CD4-positive, CD25-positive, alpha-beta regulatory T cell (primary cell): ENCODE data around the gene PPP4C. TPM values are rescaled to one million over a fixed set of nuclear protein-coding genes. Genes with fewer than 3 reads are reported as not detected.
"Not testable (repeated sequence)": the region's sequence is repeated elsewhere in the genome, so short reads cannot be mapped to it uniquely, and the experiment has no call there.

Experiments
- ATAC-seq, 2 donors: fragments of 150-1000 bp; cut with Tn5 transposase; one replicate each; pipeline ENCODE4 v1.10.0; 2021; ENCODE audit warnings: low read depth in 2 of 2, moderate number of reproducible peaks in 2 of 2, moderate library complexity in 1 of 2
- DNase-seq, 3 donors: peaks; one replicate each; pipeline versions ENCODE4 v3.0.0 to v3.0.0-alpha.2; 2012 to 2022; ENCODE audit warnings: mixed read lengths in 1 of 3
- H3K27ac ChIP-seq: one replicate; pipeline ENCODE4 v1.7.0; 2013; ENCODE audit warnings: mild to moderate bottlenecking, low read length; ENCODE audit not compliant: insufficient read depth, poor library complexity, severe bottlenecking
- H3K27me3 ChIP-seq: one replicate; pipeline ENCODE4 v1.7.0; 2013; ENCODE audit warnings: low read length; ENCODE audit not compliant: control insufficient read depth, insufficient read depth
- H3K36me3 ChIP-seq: one replicate; pipeline ENCODE4 v1.7.0; 2013; ENCODE audit warnings: mild to moderate bottlenecking, low read length, moderate library complexity; ENCODE audit not compliant: control insufficient read depth, insufficient read depth
- H3K4me1 ChIP-seq: 2 replicates; pipeline ENCODE4 v1.7.0; 2013; ENCODE audit warnings: mild to moderate bottlenecking, low read length; ENCODE audit not compliant: insufficient read depth, control insufficient read depth, poor library complexity, severe bottlenecking
- H3K4me3 ChIP-seq: one replicate; pipeline ENCODE4 v1.7.0; 2013; ENCODE audit warnings: low read depth, mild to moderate bottlenecking, low read length, moderate library complexity
- H3K9me3 ChIP-seq, 2 experiments: 1 replicate in 1 of 2; 2 replicates in 1 of 2; pipeline ENCODE4 v1.7.0; 2013; ENCODE audit warnings: low read length in 2 of 2, mild to moderate bottlenecking in 1 of 2, moderate library complexity in 1 of 2; ENCODE audit not compliant: control insufficient read depth in 2 of 2
- H3K27ac Mint-ChIP-seq, 3 donors: one replicate each; pipeline ENCODE4 v1.8.0; 2020 to 2022; ENCODE audit warnings: mild to moderate bottlenecking in 3 of 3, mixed read lengths in 3 of 3, moderate library complexity in 2 of 3
- H3K27me3 Mint-ChIP-seq: one replicate; pipeline ENCODE4 v1.8.0; 2022; ENCODE audit warnings: mild to moderate bottlenecking, mixed read lengths
- H3K36me3 Mint-ChIP-seq: one replicate; pipeline ENCODE4 v1.8.0; 2020; ENCODE audit warnings: mixed read lengths
- H3K4me1 Mint-ChIP-seq, 4 donors: one replicate each; pipeline ENCODE4 v1.8.0; 2020 to 2022; ENCODE audit warnings: mixed read lengths in 4 of 4, mild to moderate bottlenecking in 1 of 4
- H3K4me3 Mint-ChIP-seq, 4 donors: one replicate each; pipeline ENCODE4 v1.8.0; 2020 to 2022; ENCODE audit warnings: mild to moderate bottlenecking in 4 of 4, mixed read lengths in 4 of 4, moderate library complexity in 3 of 4
- H3K9me3 Mint-ChIP-seq, 7 donors: one replicate each; pipeline ENCODE4 v1.8.0; 2020 to 2022; ENCODE audit warnings: mixed read lengths in 7 of 7, mild to moderate bottlenecking in 3 of 7, moderate library complexity in 2 of 7
- polyA plus RNA-seq, 4 donors: library from polyadenylated mRNA; unstranded; fragments of 300-500 nt; fragmentation: Illumina TruSeq; gene quantifications; one replicate each; pipeline ENCODE4 v1.2.3, GENCODE V29; 2021
- total RNA-seq: library from RNA; stranded (reverse); gene quantifications from one replicate; pipeline ENCODE4 v1.2.3, GENCODE V29; 2022

PPP4C gene
- total and polyA plus RNA-seq, 5 donors from 2014 or later = 97.0 to 289 (median 242) TPM

DNA sequence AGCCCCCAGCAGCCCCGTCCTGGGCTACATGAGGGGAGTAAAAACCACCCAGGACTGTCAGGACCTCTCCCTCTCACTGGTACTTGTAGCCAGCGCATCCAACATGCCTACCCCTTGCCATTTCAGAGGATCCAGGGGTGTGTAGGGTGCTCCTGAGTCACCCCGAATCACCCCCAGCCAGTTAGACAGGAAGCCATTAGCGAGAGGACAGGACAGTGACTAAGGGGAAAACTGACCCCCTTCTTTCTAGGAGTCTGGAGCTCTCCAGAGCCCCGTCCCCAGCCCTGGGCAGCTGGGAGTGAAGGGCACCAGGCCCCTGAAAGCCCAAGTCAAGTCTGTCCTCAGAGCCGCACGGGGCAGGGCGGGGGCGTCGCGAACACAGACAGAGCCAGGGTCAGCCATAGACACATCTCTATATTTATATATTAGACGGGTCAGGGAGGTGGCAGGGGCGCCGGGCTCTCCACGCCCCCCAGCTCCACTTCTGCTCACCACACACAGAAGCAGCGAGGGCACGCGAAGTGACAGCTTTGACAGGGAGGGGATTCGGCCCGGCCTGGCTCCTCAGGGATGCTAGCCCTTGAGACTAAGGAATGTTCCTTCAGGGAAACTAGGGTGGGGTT lies 38.0 kb downstream of the PPP4C start:
- ATAC-seq = no peak
- no peak overlapping the region for H3K4me3 ChIP-seq
- no peaks in the 10 kb centered on the region for H3K9me3 Mint-ChIP-seq
- peaks cover 23% of the 10 kb centered on the region for H3K36me3 ChIP-seq
- H3K27me3 ChIP-seq = no peaks in the 10 kb centered on the region
- peaks cover 0 to 34% (median 10%) of the 10 kb centered on the region in 4 donors for H3K4me1 Mint-ChIP-seq
- H3K27ac ChIP-seq = peak overlapping the region; percentile 41
- H3K4me3 Mint-ChIP-seq = no peak overlapping the region
- no peaks in the 10 kb centered on the region for H3K27me3 Mint-ChIP-seq
- H3K36me3 Mint-ChIP-seq = peaks cover 16% of the 10 kb centered on the region
- no peak for DNase-seq
- H3K27ac Mint-ChIP-seq = peak overlapping the region; percentile 52 to 73 (median 56)
- H3K4me1 ChIP-seq = peaks cover 25% of the 10 kb centered on the region
- no peaks in the 10 kb centered on the region for H3K9me3 ChIP-seq

DNA sequence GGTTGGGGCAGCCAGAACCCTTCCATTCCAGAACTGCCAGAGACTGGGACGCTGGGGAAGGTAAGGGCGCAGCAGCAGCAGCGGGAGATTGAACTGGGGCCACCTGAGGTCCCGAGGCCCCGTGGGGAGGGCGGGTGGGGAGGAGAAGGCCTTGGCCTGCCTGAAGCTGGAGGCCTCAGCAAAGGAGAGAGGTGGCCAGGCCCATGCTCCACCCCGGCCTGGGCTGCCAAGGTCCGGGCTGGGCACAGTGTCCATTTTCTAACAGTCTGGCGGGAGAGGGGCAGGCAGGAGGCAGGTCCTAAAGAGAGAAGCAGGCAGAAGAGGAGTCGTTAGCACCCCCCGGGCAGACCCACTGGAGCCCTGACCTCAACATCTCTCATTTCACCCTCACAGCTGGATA lies 38.6 kb downstream of the PPP4C start:
- H3K36me3 ChIP-seq = peaks cover 23% of the 10 kb centered on the region
- no peak overlapping the region for H3K4me3 ChIP-seq
- Mint-ChIP-seq H3K27me3 (no peaks in the 10 kb centered on the region), H3K36me3 (peaks cover 21% of the 10 kb centered on the region), H3K4me3 (peak overlapping the region in 1 of 4 donors; percentile 63), H3K27ac (peak overlapping the region; percentile 47 to 90 (median 73)), H3K9me3 (no peaks in the 10 kb centered on the region), H3K4me1 (peaks cover 0 to 38% (median 13%) of the 10 kb centered on the region in 4 donors)
- peaks cover 25% of the 10 kb centered on the region for H3K4me1 ChIP-seq
- no peaks in the 10 kb centered on the region for H3K9me3 ChIP-seq
- ATAC-seq (no peak), DNase-seq (no peak)
- peak overlapping the region; percentile 41 for H3K27ac ChIP-seq
- no peaks in the 10 kb centered on the region for H3K27me3 ChIP-seq

- not testable (repeated sequence) for ATAC-seq, DNase-seq, H3K9me3 Mint-ChIP-seq, H3K4me3 ChIP-seq, H3K27me3 Mint-ChIP-seq, H3K9me3 ChIP-seq, H3K27me3 ChIP-seq
- Mint-ChIP-seq H3K4me1 (peaks cover 0 to 42% (median 14%) of the 10 kb centered on the region in 4 donors), H3K4me3 (peak overlapping the region; percentile 57 to 77 (median 66)), H3K36me3 (peaks cover 22% of the 10 kb centered on the region), H3K27ac (peak overlapping the region; percentile 47 to 90 (median 73))
- Histone ChIP-seq H3K4me1 (peaks cover 25% of the 10 kb centered on the region), H3K36me3 (peaks cover 26% of the 10 kb centered on the region), H3K27ac (peak overlapping the region; percentile 57)
Observed at GRCh38 chr16:30114833-30115232, 39.0 kb downstream of the PPP4C start.

GRCh38 chr16:30115238-30115637 lies 39.4 kb downstream of the PPP4C start:
- Mint-ChIP-seq H3K4me1 (peaks cover 0 to 46% (median 16%) of the 10 kb centered on the region in 4 donors), H3K9me3 (no peaks in the 10 kb centered on the region), H3K4me3 (peak overlapping the region; percentile 57 to 77 (median 66)), H3K27ac (peak overlapping the region; percentile 47 to 90 (median 73)), H3K27me3 (no peaks in the 10 kb centered on the region), H3K36me3 (peaks cover 22% of the 10 kb centered on the region)
- H3K27ac ChIP-seq = peak overlapping the region; percentile 57
- DNase-seq (peak in 2 of 3 donors; percentile 23 to 70), ATAC-seq (peak; percentile 22 to 72)
- H3K36me3 ChIP-seq = peaks cover 26% of the 10 kb centered on the region
- peaks cover 25% of the 10 kb centered on the region for H3K4me1 ChIP-seq
- H3K27me3 ChIP-seq = no peaks in the 10 kb centered on the region
- H3K4me3 ChIP-seq = no peak overlapping the region
- H3K9me3 ChIP-seq = no peaks in the 10 kb centered on the region

- Histone ChIP-seq H3K4me3 (no peak overlapping the region), H3K36me3 (peaks cover 17% of the 10 kb centered on the region), H3K9me3 (no peaks in the 10 kb centered on the region), H3K4me1 (peaks cover 26% of the 10 kb centered on the region), H3K27ac (peak overlapping the region; percentile 5), H3K27me3 (no peaks in the 10 kb centered on the region)
- ATAC-seq = no peak
- H3K27me3 Mint-ChIP-seq = no peaks in the 10 kb centered on the region
- H3K4me3 Mint-ChIP-seq = no peak overlapping the region
- H3K36me3 Mint-ChIP-seq = peaks cover 14% of the 10 kb centered on the region
- H3K4me1 Mint-ChIP-seq = peaks cover 0 to 53% (median 17%) of the 10 kb centered on the region in 4 donors
- no peak overlapping the region for H3K27ac Mint-ChIP-seq
- DNase-seq = no peak
- no peaks in the 10 kb centered on the region for H3K9me3 Mint-ChIP-seq
Observed at GRCh38 chr16:30116291-30117207, 40.8 kb downstream of the PPP4C start.

GRCh38 chr16:30117768-30118167 lies 42.0 kb downstream of the PPP4C start:
- H3K4me1 Mint-ChIP-seq = peaks cover 0 to 62% (median 21%) of the 10 kb centered on the region in 4 donors
- H3K27me3 ChIP-seq = no peaks in the 10 kb centered on the region
- H3K4me3 ChIP-seq = no peak overlapping the region
- no peaks in the 10 kb centered on the region for H3K27me3 Mint-ChIP-seq
- no peaks in the 10 kb centered on the region for H3K9me3 Mint-ChIP-seq
- peaks cover 14% of the 10 kb centered on the region for H3K36me3 Mint-ChIP-seq
- peaks cover 38% of the 10 kb centered on the region for H3K4me1 ChIP-seq
- H3K27ac ChIP-seq = no peak overlapping the region
- no peaks in the 10 kb centered on the region for H3K9me3 ChIP-seq
- H3K36me3 ChIP-seq = peaks cover 17% of the 10 kb centered on the region
- DNase-seq (no peak), ATAC-seq (no peak)
- peak overlapping the region in 1 of 3 donors; percentile 76 for H3K27ac Mint-ChIP-seq
- H3K4me3 Mint-ChIP-seq = no peak overlapping the region

DNA sequence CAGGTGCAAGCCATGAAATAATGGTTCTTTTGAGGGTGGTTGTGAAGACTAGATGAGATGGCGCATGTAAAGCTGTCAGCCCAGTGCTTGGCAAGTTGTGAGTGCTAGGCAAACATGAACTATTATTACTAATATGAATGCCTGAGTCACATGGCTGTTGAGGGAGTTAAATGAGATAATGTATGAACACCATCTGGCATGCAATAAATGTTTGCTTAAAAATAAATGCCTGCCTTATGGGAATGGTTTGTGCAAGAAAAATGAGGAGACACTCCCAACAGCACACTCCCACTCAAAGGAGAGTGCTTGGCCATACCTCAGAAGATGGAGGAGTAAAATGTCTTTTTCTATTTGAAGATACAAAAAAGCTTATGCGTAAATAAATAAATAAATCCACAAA lies 43.6 kb downstream of the PPP4C start:
- no peaks in the 10 kb centered on the region for H3K9me3 Mint-ChIP-seq
- H3K9me3 ChIP-seq = no peaks in the 10 kb centered on the region
- H3K4me3 ChIP-seq = no peak overlapping the region
- H3K27me3 ChIP-seq = no peaks in the 10 kb centered on the region
- H3K36me3 ChIP-seq = peaks cover 17% of the 10 kb centered on the region
- H3K4me3 Mint-ChIP-seq = peak overlapping the region in 3 of 4 donors; percentile 7 to 96 (median 86)
- H3K27ac ChIP-seq = no peak overlapping the region
- H3K4me1 ChIP-seq = peaks cover 30% of the 10 kb centered on the region
- ATAC-seq (no peak), DNase-seq (no peak)
- peaks cover 14% of the 10 kb centered on the region for H3K36me3 Mint-ChIP-seq
- H3K27me3 Mint-ChIP-seq = no peaks in the 10 kb centered on the region
- H3K4me1 Mint-ChIP-seq = peaks cover 0 to 58% (median 18%) of the 10 kb centered on the region in 4 donors
- peak overlapping the region in 1 of 3 donors; percentile 71 for H3K27ac Mint-ChIP-seq
